HEK293 (cell line): ENCODE results near the gene ETV6.

Experiments used
- BCL11A ChIP-seq: fragments of 450-650 bp; formaldehyde crosslinking; IDR thresholded peaks from 2 replicates; pipeline ENCODE4 v1.5.1; 2016; ENCODE audit warnings: low read depth, missing biosample characterization, missing genetic modification characterization
- TCF7L2 ChIP-seq: IDR thresholded peaks from 2 replicates; pipeline ENCODE4 v1.6.1; 2011; ENCODE audit warnings: low read depth, mild to moderate bottlenecking, inconsistent platforms, low read length, moderate library complexity, borderline replicate concordance
- TRIM28 ChIP-seq: IDR thresholded peaks from 2 replicates; pipeline ENCODE4 v1.6.1; 2011; ENCODE audit warnings: low read length, control low read depth, borderline replicate concordance
- YY1 ChIP-seq: fragments of 450-650 bp; formaldehyde crosslinking; IDR thresholded peaks from 2 replicates; pipeline ENCODE4 v1.5.1; 2018; ENCODE audit warnings: missing biosample characterization, missing genetic modification characterization
- ZEB2 ChIP-seq: fragments of 450-650 bp; formaldehyde crosslinking; IDR thresholded peaks from 2 replicates; pipeline ENCODE4 v1.5.1; 2016; ENCODE audit warnings: missing biosample characterization, missing genetic modification characterization
- ZNF24 ChIP-seq: fragments of 450-650 bp; formaldehyde crosslinking; IDR thresholded peaks from 2 replicates; pipeline ENCODE4 v1.5.1; 2016; ENCODE audit warnings: missing biosample characterization, missing genetic modification characterization
- ZNF548 ChIP-seq: fragments of 450-650 bp; formaldehyde crosslinking; IDR thresholded peaks from 2 replicates; pipeline ENCODE4 v1.5.1; 2016; ENCODE audit warnings: missing biosample characterization, missing genetic modification characterization
- ZNF747 ChIP-seq: fragments of 450-650 bp; formaldehyde crosslinking; IDR thresholded peaks from 2 replicates; pipeline ENCODE4 v1.5.1; 2016; ENCODE audit warnings: missing biosample characterization, missing genetic modification characterization
- TF ChIP-seq, protein P1 (sequence below): fragments of 450-650 bp; formaldehyde crosslinking; IDR thresholded peaks from 2 replicates; pipeline ENCODE4 v1.5.1; 2017; ENCODE audit warnings: missing biosample characterization, missing genetic modification characterization
- TF ChIP-seq, protein P2 (sequence below): fragments of 450-650 bp; formaldehyde crosslinking; IDR thresholded peaks from 2 replicates; pipeline ENCODE4 v1.5.1; 2016; ENCODE audit warnings: missing biosample characterization, missing genetic modification characterization
- TF ChIP-seq, protein P3 (sequence below): fragments of 450-650 bp; formaldehyde crosslinking; IDR thresholded peaks from 2 replicates; pipeline ENCODE4 v1.5.1; 2016; ENCODE audit warnings: missing biosample characterization, missing genetic modification characterization, low read depth
- TF ChIP-seq, protein P4 (sequence below): fragments of 450-650 bp; formaldehyde crosslinking; IDR thresholded peaks from 2 replicates; pipeline ENCODE4 v1.5.1; 2016; ENCODE audit warnings: missing biosample characterization, missing genetic modification characterization

DNA sequence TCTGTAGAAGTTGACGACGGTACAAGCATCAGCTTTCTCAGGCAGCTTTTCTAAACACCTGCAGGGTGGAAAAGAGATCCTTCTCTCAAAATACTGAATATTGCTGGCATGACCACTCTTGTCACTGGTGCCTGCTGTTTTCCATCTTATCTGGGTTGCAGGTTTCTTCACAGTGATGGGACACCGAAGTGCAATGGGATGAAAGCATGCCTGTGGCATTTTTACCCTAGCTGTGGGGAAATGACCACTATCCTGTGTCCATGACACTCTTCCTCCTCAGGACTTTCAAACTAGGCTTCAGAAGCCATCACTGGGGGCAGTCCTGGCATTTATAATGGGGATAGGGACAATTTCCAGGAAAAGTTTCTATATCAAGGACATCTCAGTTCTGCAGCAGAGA is 98.5 kb downstream of the ETV6 start:
- TF ChIP-seq, protein P1, sequence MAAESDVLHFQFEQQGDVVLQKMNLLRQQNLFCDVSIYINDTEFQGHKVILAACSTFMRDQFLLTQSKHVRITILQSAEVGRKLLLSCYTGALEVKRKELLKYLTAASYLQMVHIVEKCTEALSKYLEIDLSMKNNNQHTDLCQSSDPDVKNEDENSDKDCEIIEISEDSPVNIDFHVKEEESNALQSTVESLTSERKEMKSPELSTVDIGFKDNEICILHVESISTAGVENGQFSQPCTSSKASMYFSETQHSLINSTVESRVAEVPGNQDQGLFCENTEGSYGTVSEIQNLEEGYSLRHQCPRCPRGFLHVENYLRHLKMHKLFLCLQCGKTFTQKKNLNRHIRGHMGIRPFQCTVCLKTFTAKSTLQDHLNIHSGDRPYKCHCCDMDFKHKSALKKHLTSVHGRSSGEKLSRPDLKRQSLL (tag by site-specific recombination), result no peak
- TF ChIP-seq BCL11A (tag by site-specific recombination) (no peak), YY1 (tag by site-specific recombination) (no peak), ZNF747 (tag by site-specific recombination) (no peak), ZNF548 (no peak), ZNF24 (no peak), TRIM28 (no peak), TCF7L2 (no peak), ZEB2 (tag by site-specific recombination) (no peak)
- TF ChIP-seq, protein P2, sequence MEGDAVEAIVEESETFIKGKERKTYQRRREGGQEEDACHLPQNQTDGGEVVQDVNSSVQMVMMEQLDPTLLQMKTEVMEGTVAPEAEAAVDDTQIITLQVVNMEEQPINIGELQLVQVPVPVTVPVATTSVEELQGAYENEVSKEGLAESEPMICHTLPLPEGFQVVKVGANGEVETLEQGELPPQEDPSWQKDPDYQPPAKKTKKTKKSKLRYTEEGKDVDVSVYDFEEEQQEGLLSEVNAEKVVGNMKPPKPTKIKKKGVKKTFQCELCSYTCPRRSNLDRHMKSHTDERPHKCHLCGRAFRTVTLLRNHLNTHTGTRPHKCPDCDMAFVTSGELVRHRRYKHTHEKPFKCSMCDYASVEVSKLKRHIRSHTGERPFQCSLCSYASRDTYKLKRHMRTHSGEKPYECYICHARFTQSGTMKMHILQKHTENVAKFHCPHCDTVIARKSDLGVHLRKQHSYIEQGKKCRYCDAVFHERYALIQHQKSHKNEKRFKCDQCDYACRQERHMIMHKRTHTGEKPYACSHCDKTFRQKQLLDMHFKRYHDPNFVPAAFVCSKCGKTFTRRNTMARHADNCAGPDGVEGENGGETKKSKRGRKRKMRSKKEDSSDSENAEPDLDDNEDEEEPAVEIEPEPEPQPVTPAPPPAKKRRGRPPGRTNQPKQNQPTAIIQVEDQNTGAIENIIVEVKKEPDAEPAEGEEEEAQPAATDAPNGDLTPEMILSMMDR, result no peak
- TF ChIP-seq, protein P3, sequence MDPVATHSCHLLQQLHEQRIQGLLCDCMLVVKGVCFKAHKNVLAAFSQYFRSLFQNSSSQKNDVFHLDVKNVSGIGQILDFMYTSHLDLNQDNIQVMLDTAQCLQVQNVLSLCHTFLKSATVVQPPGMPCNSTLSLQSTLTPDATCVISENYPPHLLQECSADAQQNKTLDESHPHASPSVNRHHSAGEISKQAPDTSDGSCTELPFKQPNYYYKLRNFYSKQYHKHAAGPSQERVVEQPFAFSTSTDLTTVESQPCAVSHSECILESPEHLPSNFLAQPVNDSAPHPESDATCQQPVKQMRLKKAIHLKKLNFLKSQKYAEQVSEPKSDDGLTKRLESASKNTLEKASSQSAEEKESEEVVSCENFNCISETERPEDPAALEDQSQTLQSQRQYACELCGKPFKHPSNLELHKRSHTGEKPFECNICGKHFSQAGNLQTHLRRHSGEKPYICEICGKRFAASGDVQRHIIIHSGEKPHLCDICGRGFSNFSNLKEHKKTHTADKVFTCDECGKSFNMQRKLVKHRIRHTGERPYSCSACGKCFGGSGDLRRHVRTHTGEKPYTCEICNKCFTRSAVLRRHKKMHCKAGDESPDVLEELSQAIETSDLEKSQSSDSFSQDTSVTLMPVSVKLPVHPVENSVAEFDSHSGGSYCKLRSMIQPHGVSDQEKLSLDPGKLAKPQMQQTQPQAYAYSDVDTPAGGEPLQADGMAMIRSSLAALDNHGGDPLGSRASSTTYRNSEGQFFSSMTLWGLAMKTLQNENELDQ (tag by site-specific recombination), result no peak
- TF ChIP-seq, protein P4, sequence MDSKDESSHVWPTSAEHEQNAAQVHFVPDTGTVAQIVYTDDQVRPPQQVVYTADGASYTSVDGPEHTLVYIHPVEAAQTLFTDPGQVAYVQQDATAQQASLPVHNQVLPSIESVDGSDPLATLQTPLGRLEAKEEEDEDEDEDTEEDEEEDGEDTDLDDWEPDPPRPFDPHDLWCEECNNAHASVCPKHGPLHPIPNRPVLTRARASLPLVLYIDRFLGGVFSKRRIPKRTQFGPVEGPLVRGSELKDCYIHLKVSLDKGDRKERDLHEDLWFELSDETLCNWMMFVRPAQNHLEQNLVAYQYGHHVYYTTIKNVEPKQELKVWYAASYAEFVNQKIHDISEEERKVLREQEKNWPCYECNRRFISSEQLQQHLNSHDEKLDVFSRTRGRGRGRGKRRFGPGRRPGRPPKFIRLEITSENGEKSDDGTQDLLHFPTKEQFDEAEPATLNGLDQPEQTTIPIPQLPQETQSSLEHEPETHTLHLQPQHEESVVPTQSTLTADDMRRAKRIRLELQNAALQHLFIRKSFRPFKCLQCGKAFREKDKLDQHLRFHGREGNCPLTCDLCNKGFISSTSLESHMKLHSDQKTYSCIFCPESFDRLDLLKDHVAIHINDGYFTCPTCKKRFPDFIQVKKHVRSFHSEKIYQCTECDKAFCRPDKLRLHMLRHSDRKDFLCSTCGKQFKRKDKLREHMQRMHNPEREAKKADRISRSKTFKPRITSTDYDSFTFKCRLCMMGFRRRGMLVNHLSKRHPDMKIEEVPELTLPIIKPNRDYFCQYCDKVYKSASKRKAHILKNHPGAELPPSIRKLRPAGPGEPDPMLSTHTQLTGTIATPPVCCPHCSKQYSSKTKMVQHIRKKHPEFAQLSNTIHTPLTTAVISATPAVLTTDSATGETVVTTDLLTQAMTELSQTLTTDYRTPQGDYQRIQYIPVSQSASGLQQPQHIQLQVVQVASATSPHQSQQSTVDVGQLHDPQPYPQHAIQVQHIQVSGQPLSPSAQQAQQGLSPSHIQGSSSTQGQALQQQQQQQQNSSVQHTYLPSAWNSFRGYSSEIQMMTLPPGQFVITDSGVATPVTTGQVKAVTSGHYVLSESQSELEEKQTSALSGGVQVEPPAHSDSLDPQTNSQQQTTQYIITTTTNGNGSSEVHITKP (tag by site-specific recombination), result no peak
